H1 (cell line): Measurements from ENCODE around the gene GHRH. TPM values are rescaled to one million over a fixed set of nuclear protein-coding genes. Genes with fewer than 3 reads are reported as not detected.

Experiments
- CTCF ChIA-PET: fragments of 300-600 bp; sonication (Branson Sonifier 250); formaldehyde crosslinking; loops from one replicate; lab custom pipeline; 2021; ENCODE audit not compliant: partially characterized antibody; lab: Charles Lee
- POLR2A ChIA-PET: fragments of 300-600 bp; sonication (Branson Sonifier 250); formaldehyde crosslinking; loops from one replicate; lab custom pipeline; 2021; ENCODE audit warnings: inconsistent platforms; ENCODE audit not compliant: partially characterized antibody; lab: Charles Lee
- DNase-seq, 2 experiments: peaks; one replicate each; pipeline versions ENCODE4 v3.0.0 to v3.0.0-alpha.2; 2010 to 2022; ENCODE audit warnings: low spot score in 2 of 2, low read depth in 1 of 2, mixed read lengths in 1 of 2
- FAIRE-seq: peaks from 2 replicates; lab custom pipeline; 2011; peaks lifted over from hg19 to GRCh38; lab: Jason Lieb, UNC
- H2AFZ ChIP-seq: 2 replicates; pipeline ENCODE4 v1.8.1; 2012; ENCODE audit warnings: low read length, inconsistent platforms
- H2AK5ac ChIP-seq: 2 replicates; pipeline ENCODE4 v1.6.1; 2013; ENCODE audit warnings: low read depth, low read length
- H2BK120ac ChIP-seq: replicated peaks from 2 replicates; pipeline ENCODE3; 2013; ENCODE audit warnings: low read depth, low read length, inconsistent platforms
- H2BK12ac ChIP-seq: 2 replicates; pipeline ENCODE4 v1.6.1; 2013; ENCODE audit warnings: low read depth, low read length
- H2BK15ac ChIP-seq: 2 replicates; pipeline ENCODE4 v1.6.1; 2013; ENCODE audit warnings: low read length
- H2BK20ac ChIP-seq: 2 replicates; pipeline ENCODE4 v1.6.1; 2013; ENCODE audit warnings: low read length
- H2BK5ac ChIP-seq: 2 replicates; pipeline ENCODE4 v1.6.1; 2013; ENCODE audit warnings: low read depth, low read length
- H3K14ac ChIP-seq: 2 replicates; pipeline ENCODE4 v1.6.1; 2013; ENCODE audit warnings: inconsistent platforms; ENCODE audit not compliant: insufficient read length
- H3K18ac ChIP-seq: 2 replicates; pipeline ENCODE4 v1.6.1; 2013; ENCODE audit warnings: low read length; ENCODE audit errors: extremely low read depth
- H3K23ac ChIP-seq: 2 replicates; pipeline ENCODE4 v1.6.1; 2013; ENCODE audit warnings: inconsistent platforms; ENCODE audit not compliant: insufficient read length
- H3K23me2 ChIP-seq: 2 replicates; pipeline ENCODE4 v1.6.1; 2013; ENCODE audit warnings: low read depth, low read length
- H3K27ac ChIP-seq: 2 replicates; pipeline ENCODE4 v1.6.1; 2011; ENCODE audit warnings: low read depth, low read length, inconsistent platforms
- H3K27me3 ChIP-seq, 4 experiments: replicated peaks in 1 of 4; 1 replicate in 1 of 4; 2 replicates in 3 of 4; pipeline versions ENCODE4 v1.6.1 to v1.8.1; 2011 to 2013; ENCODE audit warnings: low read length in 3 of 4, mild to moderate bottlenecking in 3 of 4, inconsistent platforms in 2 of 4, mixed read lengths in 2 of 4, moderate library complexity in 1 of 4; ENCODE audit not compliant: control insufficient read depth in 3 of 4, insufficient read depth in 3 of 4; ENCODE audit errors: extremely low read depth in 1 of 4
- H3K36me3 ChIP-seq, 4 experiments: 2 replicates each; pipeline versions ENCODE4 v1.6.1 to v1.8.1; 2011 to 2013; ENCODE audit warnings: mild to moderate bottlenecking in 4 of 4, low read length in 3 of 4, moderate library complexity in 2 of 4, control low read depth in 1 of 4, inconsistent platforms in 1 of 4; ENCODE audit not compliant: insufficient read depth in 4 of 4, control insufficient read depth in 2 of 4
- H3K4ac ChIP-seq: replicated peaks from 2 replicates; pipeline ENCODE3; 2013; ENCODE audit warnings: low read length, low read depth, mixed read lengths, inconsistent platforms; ENCODE audit not compliant: insufficient read length
- H3K4me1 ChIP-seq, 4 experiments: replicated peaks in 1 of 4; 1 replicate in 1 of 4; 2 replicates in 3 of 4; pipeline versions ENCODE4 v1.6.1 to v1.8.1; 2011 to 2013; ENCODE audit warnings: low read length in 3 of 4, inconsistent platforms in 2 of 4, mixed read lengths in 1 of 4; ENCODE audit not compliant: insufficient read depth in 4 of 4, control insufficient read depth in 3 of 4
- H3K4me2 ChIP-seq, 2 experiments: 2 replicates each; pipeline versions ENCODE4 v1.6.1 to v1.8.1; 2011 to 2013; ENCODE audit warnings: low read depth in 2 of 2, low read length in 2 of 2, control low read depth in 1 of 2, inconsistent platforms in 1 of 2, mild to moderate bottlenecking in 1 of 2; ENCODE audit not compliant: insufficient read depth in 1 of 2
- H3K4me3 ChIP-seq, 4 experiments: fragments of 200-600, 300-600 bp in 1 of 4; sonication (generic), shearing (Covaris generic), sonication (Bioruptor Twin) in 1 of 4; 2 replicates each; pipeline versions ENCODE4 v1.5.1 to v1.8.1; 2011 to 2016; ENCODE audit warnings: low read length in 4 of 4, low read depth in 3 of 4, control low read depth in 2 of 4, inconsistent platforms in 2 of 4, mild to moderate bottlenecking in 2 of 4, mixed read lengths in 1 of 4, moderate library complexity in 1 of 4; ENCODE audit not compliant: insufficient read depth in 2 of 4; ENCODE audit errors: extremely low read depth in 1 of 4
- H3K56ac ChIP-seq: replicated peaks from 2 replicates; pipeline ENCODE3; 2013; ENCODE audit warnings: low read depth, mild to moderate bottlenecking, mixed read lengths, low read length, inconsistent platforms; ENCODE audit not compliant: insufficient read length
- H3K79me1 ChIP-seq: 2 replicates; pipeline ENCODE4 v1.6.1; 2013; ENCODE audit warnings: low read depth, low read length, control low read depth
- H3K79me2 ChIP-seq, 2 experiments: 2 replicates each; pipeline versions ENCODE4 v1.6.1 to v1.8.1; 2012 to 2013; ENCODE audit warnings: low read length in 2 of 2, mild to moderate bottlenecking in 2 of 2, inconsistent platforms in 1 of 2; ENCODE audit not compliant: insufficient read depth in 2 of 2, control insufficient read depth in 1 of 2
- H3K9ac ChIP-seq, 4 experiments: replicated peaks in 1 of 4; 1 replicate in 1 of 4; 2 replicates in 3 of 4; pipeline versions ENCODE4 v1.6.1 to v1.8.1; 2011 to 2013; ENCODE audit warnings: low read depth in 3 of 4, low read length in 3 of 4, control low read depth in 2 of 4, mild to moderate bottlenecking in 2 of 4, moderate library complexity in 2 of 4, inconsistent platforms in 1 of 4; ENCODE audit errors: extremely low read depth in 1 of 4
- H3K9me3 ChIP-seq, 2 experiments: 2 replicates each; pipeline versions ENCODE4 v1.6.1 to v1.8.1; 2012 to 2013; ENCODE audit warnings: mild to moderate bottlenecking in 2 of 2, moderate library complexity in 2 of 2, control low read depth in 1 of 2, inconsistent platforms in 1 of 2, low read depth in 1 of 2, low read length in 1 of 2, mixed read lengths in 1 of 2; ENCODE audit not compliant: insufficient read depth in 2 of 2
- H4K20me1 ChIP-seq, 2 experiments: replicated peaks in 1 of 2; 2 replicates each; pipeline versions ENCODE3 to v1.8.1; 2011 to 2013; ENCODE audit warnings: inconsistent platforms in 2 of 2, low read length in 2 of 2, mild to moderate bottlenecking in 1 of 2; ENCODE audit not compliant: insufficient read depth in 2 of 2, control insufficient read depth in 1 of 2
- H4K5ac ChIP-seq: 2 replicates; pipeline ENCODE4 v1.6.1; 2013; ENCODE audit warnings: low read length, low read depth, mixed read lengths, inconsistent platforms; ENCODE audit not compliant: insufficient read length
- H4K8ac ChIP-seq: 2 replicates; pipeline ENCODE4 v1.8.0; 2013; ENCODE audit warnings: mild to moderate bottlenecking, moderate library complexity, low read length, inconsistent platforms; ENCODE audit not compliant: insufficient read depth; ENCODE audit errors: extremely low read depth
- H4K91ac ChIP-seq: replicated peaks from 2 replicates; pipeline ENCODE3; 2013; ENCODE audit warnings: low read length, mixed read lengths, inconsistent platforms; ENCODE audit not compliant: insufficient read length
- ATF3 ChIP-seq: IDR thresholded peaks from 2 replicates; pipeline ENCODE4 v1.6.1; 2011; ENCODE audit warnings: low read depth, mild to moderate bottlenecking, low read length; ENCODE audit not compliant: insufficient read depth
- KDM1A ChIP-seq: fragments of 200-600, 300-600 bp; sonication (generic); IDR thresholded peaks from 2 replicates; pipeline ENCODE4 v1.7.1; 2016; ENCODE audit warnings: mild to moderate bottlenecking, low read length, borderline replicate concordance
- MAFK ChIP-seq: IDR thresholded peaks from 2 replicates; pipeline ENCODE4 v1.6.1; 2012; ENCODE audit warnings: low read depth, mild to moderate bottlenecking, improper control_type of control experiment, low read length
- NANOG ChIP-seq: IDR thresholded peaks from 2 replicates; pipeline ENCODE4 v1.6.1; 2011; ENCODE audit warnings: low read length, low read depth, mild to moderate bottlenecking, inconsistent platforms; ENCODE audit not compliant: insufficient read depth, poor library complexity, severe bottlenecking
- SAP30 ChIP-seq: fragments of 300-600 bp; sonication (generic); IDR thresholded peaks from 2 replicates; pipeline ENCODE4 v1.7.1; 2012; ENCODE audit warnings: low read length, moderate library complexity, mild to moderate bottlenecking, inconsistent platforms; ENCODE audit not compliant: insufficient read depth, insufficient replicate concordance
- SRF ChIP-seq: IDR thresholded peaks from 2 replicates; pipeline ENCODE4 v1.6.1; 2011; ENCODE audit warnings: mild to moderate bottlenecking, low read depth, low read length, moderate library complexity
- TAF7 ChIP-seq: optimal IDR thresholded peaks from 2 replicates; pipeline ENCODE3; 2011; ENCODE audit warnings: low read depth, mild to moderate bottlenecking, inconsistent platforms, low read length, moderate library complexity, borderline replicate concordance
- WGBS, 2 experiments: shearing (Covaris generic) in 1 of 2; methylation state at CpG; one replicate each; pipeline versions ENCODE4 v1.1.6 to v1.1.7; 2013 to 2015; ENCODE audit warnings: low lambda C conversion rate in 2 of 2, mixed read lengths in 2 of 2, inconsistent platforms in 1 of 2, low coverage in 1 of 2, missing lambda C conversion rate in 1 of 2; ENCODE audit not compliant: insufficient replicate concordance in 2 of 2, insufficient coverage in 1 of 2, insufficient read length in 1 of 2; ENCODE audit errors: extremely low coverage in 1 of 2, missing lambda C conversion rate in 1 of 2; 5-methylcytosine and 5-hydroxymethylcytosine counted together
- polyA plus RNA-seq, 7 experiments: library from polyadenylated mRNA; depleted of rRNA in 3 of 7; stranded (reverse) in 5 of 7; unstranded in 2 of 7; fragments of >200 nt in 5 of 7; fragments of 200-250 nt in 2 of 7; gene quantifications; 1 replicate in 5 of 7; 2 replicates in 1 of 7; 4 replicates in 1 of 7; pipeline versions ENCODE4 v1.2.1 to v1.2.3, GENCODE V29; 2011 to 2013; ENCODE audit warnings: missing spikeins in 2 of 7, mixed read lengths in 2 of 7
- total RNA-seq: library from RNA; stranded (reverse); fragmentation: NEBNext Ultra II Directional; extraction: Animal tissue kit (Norgen Biotek cat#: 25700); gene quantifications from 2 replicates; pipeline ENCODE4 v1.2.1, GENCODE V29; 2021

Gene GHRH
- total and polyA plus RNA-seq, 2 of the 8 experiments (the other 6 are each of a cell fraction or from before 2014, with no cell fraction given): not detected

DNA sequence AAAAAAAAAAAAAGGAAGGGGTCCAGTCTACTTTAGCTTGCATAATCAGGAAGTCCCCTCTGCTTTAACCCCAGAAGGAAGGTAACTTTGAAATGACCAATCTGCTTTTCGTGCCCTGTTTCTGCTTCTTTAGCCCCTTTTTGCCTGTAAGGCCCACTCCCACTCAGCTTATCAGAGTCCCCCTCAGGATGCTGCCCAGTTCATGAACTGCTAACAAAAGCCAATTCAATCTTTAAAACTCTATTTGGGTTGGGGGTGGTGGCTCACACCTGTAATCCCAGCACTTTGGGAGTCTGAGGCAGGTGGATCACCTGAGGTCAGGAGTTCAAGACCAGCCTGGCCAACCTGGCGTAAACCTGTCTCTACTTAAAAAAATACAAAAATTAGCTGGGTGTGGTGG lies 12.3 kb downstream of the GHRH start:
- no peak overlapping the region for H3K9ac ChIP-seq
- H3K4ac ChIP-seq: no peak overlapping the region
- no peak overlapping the region for H2BK120ac ChIP-seq
- no peak overlapping the region for H4K8ac ChIP-seq
- no peaks in the 10 kb centered on the region for H4K20me1 ChIP-seq
- H2BK20ac ChIP-seq: no peak overlapping the region
- 90% methylated on average over 2 of the region's 2 CpGs; no CpG with 5 or more reads in 1 of the 2 experiments for WGBS, 2 experiments
- no peak overlapping the region for H2AK5ac ChIP-seq
- H2BK12ac ChIP-seq: no peak overlapping the region
- FAIRE-seq (no peak), DNase-seq (no peak)
- peaks cover 0 to 3% (median 0%) of the 10 kb centered on the region in 4 experiments; a peak in 1 of 8 replicates for H3K36me3 ChIP-seq
- H2BK5ac ChIP-seq: no peak overlapping the region
- no peak overlapping the region for H4K91ac ChIP-seq
- no peak overlapping the region for H2AFZ ChIP-seq
- H3K56ac ChIP-seq: no peak overlapping the region
- H3K4me2 ChIP-seq: no peak overlapping the region
- no peak overlapping the region for H3K27ac ChIP-seq
- no peaks in the 10 kb centered on the region for H3K23me2 ChIP-seq
- no peak overlapping the region for H4K5ac ChIP-seq
- no peaks in the 10 kb centered on the region for H3K79me2 ChIP-seq
- H2BK15ac ChIP-seq: no peak overlapping the region
- ChIA-PET POLR2A (interaction anchor here (1.0 kb wide), 1 partner anchor 13 kb away, joined by 3 read pairs; no protein-coding TSS in a partner anchor), CTCF (interaction anchor here (1.2 to 2.3 kb wide), 2 partner anchors 10 to 19 kb away, joined by 3 to 5 read pairs; no protein-coding TSS in a partner anchor)
- H3K79me1 ChIP-seq: no peaks in the 10 kb centered on the region
- H3K9me3 ChIP-seq: peaks cover 0 to under 1% of the 10 kb centered on the region in 2 experiments; a peak in 2 of 4 replicates
- no peaks in the 10 kb centered on the region for H3K27me3 ChIP-seq
- no peak overlapping the region for H3K18ac ChIP-seq
- no peak overlapping the region for H3K4me3 ChIP-seq
- H3K23ac ChIP-seq: no peak overlapping the region
- TF ChIP-seq TAF7: no peak
- TF ChIP-seq SAP30: no peak
- TF ChIP-seq NANOG: no peak
- TF ChIP-seq MAFK: no peak
- TF ChIP-seq ATF3: no peak
- TF ChIP-seq KDM1A: no peak
- TF ChIP-seq SRF: no peak
- peaks cover 9 to 29% (median 18%) of the 10 kb centered on the region in 4 experiments for H3K4me1 ChIP-seq
- no peak overlapping the region for H3K14ac ChIP-seq
